Measurements from ENCODE around the gene NEU1.

Gene NEU1

GRCh38 chr6:31905041-31905440 lies 42.4 kb upstream of the NEU1 start:
- no peak for TF ChIP-seq CTCF (IDR thresholded peaks at IDR 0.05; ENCODE audit: insufficient read depth, low read depth, low read length, missing control alignments)
- H3K4me3 ChIP-seq (ENCODE audit: low read depth, low read length): no peak overlapping the region
- no peak for DNase-seq (ENCODE audit: low read depth)

GRCh38 chr6:31903957-31904356 lies 41.3 kb upstream of the NEU1 start:
- no peak for TF ChIP-seq CTCF (IDR thresholded peaks at IDR 0.05; ENCODE audit: insufficient read depth, low read depth, low read length, missing control alignments)
- no peak overlapping the region for H3K4me3 ChIP-seq (ENCODE audit: low read depth, low read length)
- DNase-seq (ENCODE audit: low read depth): no peak

DNA sequence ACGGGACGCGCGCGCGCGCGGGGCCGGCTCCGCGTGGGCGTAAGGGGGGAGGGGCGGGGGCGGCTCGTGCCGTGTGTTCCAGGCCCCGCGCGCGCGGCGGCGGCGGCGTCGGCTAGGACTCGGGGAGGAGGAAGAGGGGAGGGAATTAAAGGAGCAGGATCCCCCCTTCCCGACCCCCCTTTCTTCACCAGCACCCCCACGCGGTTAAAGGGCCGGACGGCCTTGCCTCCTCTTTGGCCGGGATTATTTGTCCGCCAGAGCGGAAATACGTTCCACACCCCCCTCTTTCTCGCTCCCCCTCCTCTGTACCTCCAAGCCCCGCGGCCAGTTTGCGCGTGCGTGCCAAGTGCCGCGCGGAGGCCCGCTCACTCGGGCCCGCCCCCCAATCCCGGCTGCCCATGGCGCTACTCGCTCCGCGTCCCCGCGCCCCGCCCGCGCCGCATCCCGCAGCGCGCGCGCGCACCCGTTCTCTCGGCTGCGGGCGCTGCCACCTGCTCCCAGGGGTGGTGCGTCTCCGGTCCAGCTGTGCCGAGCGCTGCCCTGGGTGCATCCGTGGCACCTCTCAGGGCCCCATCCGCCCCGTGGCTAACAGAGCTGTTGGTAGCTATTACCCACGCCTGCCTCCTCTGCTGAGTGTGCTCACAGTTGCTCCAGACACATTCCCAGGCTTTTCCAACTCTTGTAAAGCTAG lies 39.5 kb upstream of the NEU1 start, which contains the start of gene ZBTB12:
Gene ZBTB12 (minus strand): TSS at position 134 of the 691 bp plus-strand sequence. CDS start 781 bp downstream, outside the sequence.
- DNase-seq (ENCODE audit: low read depth): peak; percentile 96
- no peak for TF ChIP-seq CTCF (IDR thresholded peaks at IDR 0.05; ENCODE audit: insufficient read depth, low read depth, low read length, missing control alignments)
- H3K4me3 ChIP-seq (ENCODE audit: low read depth, low read length): peak within 1 kb of the TSS; percentile 62

- no peak for TF ChIP-seq CTCF (IDR thresholded peaks at IDR 0.05; ENCODE audit: insufficient read depth, low read depth, low read length, missing control alignments)
- DNase-seq (ENCODE audit: low read depth): peak; percentile 82
- peak overlapping the region; percentile 62 for H3K4me3 ChIP-seq (ENCODE audit: low read depth, low read length)
These were observed 38.9 kb upstream of the NEU1 start for GRCh38 chr6:31901415-31901952.

GRCh38 chr6:31900917-31901414 lies 38.3 kb upstream of the NEU1 start:
- H3K4me3 ChIP-seq (ENCODE audit: low read depth, low read length): peak overlapping the region; percentile 62
- TF ChIP-seq CTCF (IDR thresholded peaks at IDR 0.05; ENCODE audit: insufficient read depth, low read depth, low read length, missing control alignments): no peak
- no peak for DNase-seq (ENCODE audit: low read depth)

DNA sequence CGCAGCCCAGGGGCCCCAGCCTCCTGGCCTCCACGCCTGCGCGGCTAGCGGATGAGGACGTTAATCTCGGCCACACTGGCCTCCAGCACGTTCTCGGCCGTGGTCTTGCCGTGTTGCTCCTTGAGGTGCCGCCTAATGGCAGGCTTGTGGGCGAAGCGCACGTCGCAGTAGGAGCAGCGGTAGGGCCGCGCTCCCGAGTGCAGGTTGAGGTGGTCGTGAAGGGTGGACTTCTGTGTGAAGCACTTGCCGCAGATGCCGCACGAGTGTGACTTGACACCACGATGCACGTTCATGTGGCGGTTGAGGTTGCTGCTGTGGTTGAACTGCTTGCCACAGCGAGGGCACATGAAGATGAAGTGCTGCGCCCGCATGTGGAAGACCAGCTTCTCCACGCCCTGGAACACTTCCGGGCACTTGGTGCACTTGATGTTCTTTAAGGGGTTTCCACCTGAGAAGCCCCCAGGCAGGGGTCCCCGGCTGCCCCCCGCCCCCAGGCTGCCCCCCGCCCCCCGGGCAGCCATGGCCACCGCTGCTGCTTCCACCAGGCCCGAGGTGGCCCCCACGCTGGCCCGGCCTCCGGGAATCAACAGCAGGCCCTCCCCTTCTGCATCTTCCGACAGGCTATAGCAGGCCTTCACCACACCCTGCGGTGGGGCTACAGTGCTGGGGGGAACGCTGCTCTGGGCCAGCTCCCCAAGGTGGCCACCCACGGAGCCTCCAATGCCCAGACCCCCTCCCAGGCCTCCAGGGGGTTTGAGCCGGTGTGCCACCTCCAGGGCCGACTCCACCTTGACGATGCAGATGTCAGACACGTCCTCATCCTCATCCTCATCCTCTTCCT lies 37.5 kb upstream of the NEU1 start:
- no peak overlapping the region for H3K4me3 ChIP-seq (ENCODE audit: low read depth, low read length)
- DNase-seq (ENCODE audit: low read depth): no peak
- TF ChIP-seq CTCF (IDR thresholded peaks at IDR 0.05; ENCODE audit: insufficient read depth, low read depth, low read length, missing control alignments): no peak

Measured in GM12865 (cell line).